GM12892 (cell line): ENCODE measurements around the gene MED25.

ENCODE experiments used
- POLR2A ChIP-seq: IDR thresholded peaks from 2 replicates; pipeline ENCODE4 v1.6.1; 2011; ENCODE audit warnings: low read depth, low read length, control low read depth
- POLR2AphosphoS5 ChIP-seq: IDR thresholded peaks from 2 replicates; pipeline ENCODE4 v1.6.1; 2011; ENCODE audit warnings: low read depth, low read length, control low read depth
- TAF1 ChIP-seq: IDR thresholded peaks from 2 replicates; pipeline ENCODE4 v1.6.1; 2011; ENCODE audit warnings: low read depth, mild to moderate bottlenecking, control low read depth, low read length, borderline replicate concordance

- TF ChIP-seq POLR2A (no peak), POLR2AphosphoS5 (no peak), TAF1 (no peak)
Measured at GRCh38 chr19:49879243-49879963, 61.3 kb downstream of the MED25 start.
